ENCODE results near the gene DIAPH2.

- no peak for TF ChIP-seq CTCF (IDR thresholded peaks at IDR 0.05; ENCODE audit: low read length)
- TF ChIP-seq EZH2 (optimal IDR thresholded peaks at IDR 0.05; ENCODE audit: low read depth, low read length) = no peak
- no peak for TF ChIP-seq EZH2phosphoT487 (IDR thresholded peaks at IDR 0.05; ENCODE audit: low read length)
These were observed 448.2 kb downstream of the DIAPH2 start for GRCh38 chrX:97132664-97133415.
